ENCODE data around the gene OVAAL.

OVAAL gene

DNA sequence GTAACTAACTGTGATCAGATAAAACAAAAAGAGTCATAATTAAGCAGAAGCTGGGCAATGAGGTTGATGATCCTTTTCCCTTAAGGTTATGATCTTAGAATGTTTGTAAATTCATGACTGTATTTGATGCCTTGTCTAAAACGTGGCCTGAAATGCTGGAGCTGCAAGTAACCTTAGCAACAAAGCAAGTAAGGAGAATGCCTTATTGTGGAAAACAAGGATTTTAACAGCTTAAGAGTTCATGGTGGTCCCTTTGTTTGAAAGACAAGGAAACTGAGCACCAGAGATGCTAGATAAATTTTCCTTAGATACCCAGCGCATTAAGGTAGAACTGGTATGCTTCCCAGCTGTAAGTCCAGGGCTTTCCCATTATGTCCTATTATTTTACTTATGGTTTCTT, 47.4 kb downstream of the OVAAL start:
- DNase-seq (ENCODE audit: low read depth): no peak

DNA sequence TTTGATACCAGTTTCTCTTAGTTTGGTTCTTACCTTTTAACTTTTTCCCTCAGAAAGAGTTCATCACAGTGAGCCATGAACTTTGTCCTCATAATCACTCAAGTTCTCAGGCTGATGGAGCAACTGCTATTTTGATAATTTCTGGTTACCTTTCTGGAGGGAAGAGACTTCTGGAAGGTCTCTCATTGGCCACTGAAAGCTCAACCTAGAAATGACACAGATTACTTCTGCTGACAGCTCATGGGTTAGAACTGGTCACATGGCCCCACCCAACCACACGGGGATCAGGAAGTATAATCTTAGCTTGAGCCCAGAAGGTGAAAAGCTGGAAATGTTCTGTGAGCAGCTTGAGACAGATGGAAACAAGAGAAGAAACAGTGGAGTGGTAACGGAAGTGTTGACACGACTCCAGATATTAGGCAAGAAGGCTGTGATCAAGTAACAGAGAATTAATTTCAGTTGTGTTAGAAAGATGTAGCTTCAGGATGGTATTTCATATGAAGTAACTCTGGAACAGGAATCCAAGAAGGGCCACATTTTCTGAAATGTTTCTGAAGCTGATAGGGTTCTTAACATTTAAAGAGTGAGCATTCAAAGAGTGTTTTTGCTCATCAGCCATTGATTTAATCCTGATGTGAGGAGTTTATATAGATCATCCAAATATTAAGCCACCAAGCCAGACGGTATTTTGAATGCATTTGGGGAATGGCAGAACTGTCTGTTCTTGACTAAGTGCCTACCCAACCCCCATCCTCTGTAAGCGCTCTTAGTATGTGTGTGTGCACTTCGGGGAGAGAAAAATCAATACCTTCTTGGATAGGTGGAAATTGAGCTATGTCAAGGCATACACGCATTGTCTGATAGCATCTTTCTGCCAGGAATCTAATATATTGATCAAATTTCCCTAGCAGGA, 51.1 kb downstream of the OVAAL start:
- DNase-seq (ENCODE audit: low read depth): no peak

DNA sequence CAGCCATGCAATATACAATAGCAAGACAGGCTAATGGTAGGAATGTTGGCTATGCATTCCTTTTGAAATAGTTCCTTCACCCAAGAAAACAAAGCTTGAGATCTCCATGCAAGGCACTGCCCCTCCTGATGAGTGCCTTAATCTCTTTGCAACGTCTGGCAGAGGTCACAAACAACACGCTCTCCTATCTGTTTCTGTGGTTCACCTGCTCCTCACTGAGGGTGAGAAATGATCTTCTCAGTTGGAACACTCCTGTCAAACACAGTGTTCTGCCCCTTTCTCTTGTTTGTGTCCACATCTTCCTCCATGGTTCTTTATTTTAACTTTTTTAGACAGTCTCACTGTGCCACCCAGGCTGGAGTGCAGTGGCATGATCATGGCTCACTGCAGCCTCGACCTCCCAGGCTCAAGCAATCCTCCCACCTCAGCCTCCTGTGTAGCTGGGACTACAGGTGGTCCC, 51.8 kb downstream of the OVAAL start:
- no peak for DNase-seq (ENCODE audit: low read depth)

DNA sequence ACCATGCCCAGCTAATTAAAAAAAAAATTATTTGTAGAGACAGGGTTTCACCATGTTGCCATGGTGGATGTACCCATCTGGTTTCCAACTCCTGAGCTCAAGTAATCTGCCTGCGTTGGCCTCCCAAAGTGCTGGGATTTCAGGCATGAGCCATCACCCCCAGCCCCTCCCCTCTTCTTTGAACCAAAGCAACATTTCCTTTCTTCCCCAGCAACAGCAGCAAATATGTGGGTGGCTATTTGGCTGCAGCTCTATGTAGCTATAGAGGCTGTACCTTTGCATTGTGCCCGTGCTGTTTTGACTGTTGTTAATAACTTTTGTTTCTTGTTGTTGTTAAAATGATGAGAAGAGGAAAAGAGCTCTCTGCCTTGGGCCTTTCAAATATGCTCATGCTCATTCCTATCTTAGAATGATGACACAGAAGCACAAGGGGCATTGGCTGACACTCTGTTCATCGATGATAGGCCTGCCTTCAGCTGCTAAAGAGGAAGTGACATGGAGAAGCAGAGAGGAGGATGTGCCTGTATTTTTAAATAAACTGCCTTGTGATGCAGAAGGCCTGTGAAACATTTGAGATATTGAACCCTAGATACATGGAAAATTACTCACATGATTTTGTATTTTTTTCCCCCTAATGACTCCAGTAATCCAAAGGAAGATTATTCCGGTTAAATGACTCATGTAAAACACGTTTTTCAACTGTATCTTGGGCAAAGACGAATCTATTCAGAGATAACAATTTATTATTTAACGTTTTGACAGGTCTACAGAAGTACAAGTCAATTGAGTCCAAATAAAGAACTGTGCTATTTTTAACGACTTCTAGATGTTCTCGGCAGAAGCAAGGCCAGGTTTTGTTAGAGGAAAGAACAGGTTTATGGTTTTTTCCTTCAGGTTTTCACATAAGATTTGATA, 52.5 kb downstream of the OVAAL start:
- DNase-seq (ENCODE audit: low read depth): no peak

DNA sequence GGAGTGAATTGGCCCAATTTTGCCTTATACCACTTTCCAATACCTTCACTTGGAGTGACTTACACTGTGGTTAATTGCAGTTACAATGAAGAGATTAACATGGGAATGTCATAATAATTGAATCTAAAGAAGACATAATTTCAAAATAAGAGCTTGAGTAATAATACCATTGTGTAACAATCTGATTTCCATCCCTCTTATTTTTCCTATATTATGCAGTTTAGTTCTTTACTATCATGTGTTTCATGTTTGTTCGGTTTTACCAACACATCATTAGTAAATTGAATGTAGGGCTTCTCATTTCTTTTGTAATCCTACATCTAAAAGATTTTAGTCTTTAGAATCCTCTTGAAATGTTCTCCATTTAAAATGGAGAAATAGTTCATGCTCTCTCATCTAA, 53.9 kb downstream of the OVAAL start:
- no peak for DNase-seq (ENCODE audit: low read depth)

DNA sequence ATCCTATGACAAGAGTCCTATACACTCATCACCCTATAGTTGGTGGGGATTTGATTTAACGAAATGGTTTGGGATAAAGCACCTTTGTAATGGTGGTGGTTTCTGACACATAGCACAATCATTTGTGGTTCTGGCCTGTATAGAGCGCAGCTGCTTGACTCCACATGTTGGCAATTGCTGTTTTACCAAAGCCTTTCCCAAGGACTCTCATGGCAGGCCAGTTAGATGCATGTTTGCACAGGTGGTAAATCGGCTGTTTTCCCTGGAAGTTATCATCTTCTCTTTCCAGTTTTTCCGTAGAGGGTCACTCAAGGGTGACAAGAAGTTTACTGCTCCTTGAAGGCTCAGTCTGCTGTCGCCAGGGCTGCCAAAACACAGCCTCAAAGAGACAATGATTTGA, 56.0 kb downstream of the OVAAL start:
- no peak for DNase-seq (ENCODE audit: low read depth)

DNA sequence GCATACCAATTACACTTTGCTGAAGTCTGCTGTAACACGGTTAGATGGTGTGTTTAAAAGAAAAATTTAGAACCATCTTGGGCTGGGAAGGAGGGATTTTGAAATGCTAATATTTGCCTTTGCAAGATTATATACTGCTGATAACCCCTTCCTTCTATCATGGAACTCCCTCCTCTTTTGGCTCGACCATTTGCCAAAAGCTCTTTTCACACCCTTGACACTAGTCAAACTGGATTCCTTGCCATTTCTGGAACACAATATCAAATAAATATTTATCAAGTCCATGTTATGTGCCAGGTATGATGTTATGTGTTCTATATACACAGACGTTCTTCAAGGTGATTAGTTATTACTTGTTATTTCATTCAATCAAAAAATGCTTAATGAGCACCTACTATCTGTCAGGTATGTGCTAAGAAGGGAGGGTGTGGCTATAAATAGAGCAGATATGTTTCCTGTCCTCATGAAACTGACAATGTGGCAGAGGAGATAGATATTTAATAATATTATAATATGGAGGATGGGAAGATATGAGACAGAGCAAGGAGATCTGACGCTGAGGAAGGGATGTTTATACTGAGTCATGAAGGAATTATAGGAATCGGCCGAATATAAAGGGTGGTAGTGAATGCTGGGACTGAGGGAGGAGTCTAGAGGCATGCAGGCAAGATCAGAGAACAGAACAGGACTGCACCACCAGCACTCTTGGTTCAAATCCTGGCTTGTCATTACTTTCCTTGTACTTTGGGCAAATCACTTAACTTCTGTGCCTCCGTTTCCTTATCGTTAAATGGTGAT, 56.9 kb downstream of the OVAAL start:
- no peak for DNase-seq (ENCODE audit: low read depth)
